Pericardium fibroblast (primary cell): ENCODE results near the gene ADGRL2. TPM values are rescaled to one million over a fixed set of nuclear protein-coding genes. Genes with fewer than 3 reads are reported as not detected.

ENCODE experiments used
- total RNA-seq: library from RNA; depleted of rRNA; stranded (reverse); fragments of >200 nt; gene quantifications from 2 replicates; pipeline ENCODE4 v1.2.3, GENCODE V29; 2015

Gene ADGRL2
- total RNA-seq, result 54.5 and 74.1 TPM in 2 replicates

GRCh38 chr1:81800695-81801650, at the start of gene ADGRL2:
Gene ADGRL2 (plus strand): TSS chr1:81800934. CDS start chr1:81836985, 36,051 bp downstream.

